Measurements from ENCODE around the gene CNNM3.
"Not testable (repeated sequence)": the region's sequence is repeated elsewhere in the genome, so short reads cannot be mapped to it uniquely, and the experiment has no call there.

The CNNM3 gene

DNA sequence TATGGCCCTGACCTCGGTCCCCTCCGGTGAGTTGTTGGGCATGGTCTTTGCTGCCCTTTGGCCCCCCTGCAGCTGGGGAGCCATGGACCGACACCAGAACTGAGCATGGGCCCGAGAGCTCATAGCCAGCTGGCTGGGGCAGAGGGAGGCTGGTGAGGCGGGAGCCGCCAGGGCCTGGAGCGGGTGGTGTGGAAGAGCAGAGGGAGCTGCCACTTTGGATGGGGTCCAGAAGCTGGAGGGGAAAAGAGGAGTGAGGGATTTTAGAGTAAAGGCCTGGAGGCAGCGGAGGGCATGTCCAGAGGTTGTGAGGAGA lies 16.5 kb upstream of the CNNM3 start:
- Histone ChIP-seq H3K27ac (ENCODE audit: insufficient read depth, low read depth, low read length, poor library complexity, severe bottlenecking) (no peak overlapping the region), H3K27me3 (ENCODE audit: control insufficient read depth, insufficient read depth, low read length, poor library complexity, severe bottlenecking) (no peaks in the 10 kb centered on the region), H3K4me1 (ENCODE audit: control insufficient read depth, insufficient read depth, low read length) (no peaks in the 10 kb centered on the region), H3K36me3 (ENCODE audit: control insufficient read depth, insufficient read depth, low read length) (peaks cover 10% of the 10 kb centered on the region), H3K4me3 (ENCODE audit: insufficient read depth, low read depth, low read length) (no peak overlapping the region), H3K9me3 (ENCODE audit: control insufficient read depth, low read length) (no peaks in the 10 kb centered on the region)
- WGBS, 2 experiments = 93 to 95% methylated on average over 8 of the region's 8 CpGs

DNA sequence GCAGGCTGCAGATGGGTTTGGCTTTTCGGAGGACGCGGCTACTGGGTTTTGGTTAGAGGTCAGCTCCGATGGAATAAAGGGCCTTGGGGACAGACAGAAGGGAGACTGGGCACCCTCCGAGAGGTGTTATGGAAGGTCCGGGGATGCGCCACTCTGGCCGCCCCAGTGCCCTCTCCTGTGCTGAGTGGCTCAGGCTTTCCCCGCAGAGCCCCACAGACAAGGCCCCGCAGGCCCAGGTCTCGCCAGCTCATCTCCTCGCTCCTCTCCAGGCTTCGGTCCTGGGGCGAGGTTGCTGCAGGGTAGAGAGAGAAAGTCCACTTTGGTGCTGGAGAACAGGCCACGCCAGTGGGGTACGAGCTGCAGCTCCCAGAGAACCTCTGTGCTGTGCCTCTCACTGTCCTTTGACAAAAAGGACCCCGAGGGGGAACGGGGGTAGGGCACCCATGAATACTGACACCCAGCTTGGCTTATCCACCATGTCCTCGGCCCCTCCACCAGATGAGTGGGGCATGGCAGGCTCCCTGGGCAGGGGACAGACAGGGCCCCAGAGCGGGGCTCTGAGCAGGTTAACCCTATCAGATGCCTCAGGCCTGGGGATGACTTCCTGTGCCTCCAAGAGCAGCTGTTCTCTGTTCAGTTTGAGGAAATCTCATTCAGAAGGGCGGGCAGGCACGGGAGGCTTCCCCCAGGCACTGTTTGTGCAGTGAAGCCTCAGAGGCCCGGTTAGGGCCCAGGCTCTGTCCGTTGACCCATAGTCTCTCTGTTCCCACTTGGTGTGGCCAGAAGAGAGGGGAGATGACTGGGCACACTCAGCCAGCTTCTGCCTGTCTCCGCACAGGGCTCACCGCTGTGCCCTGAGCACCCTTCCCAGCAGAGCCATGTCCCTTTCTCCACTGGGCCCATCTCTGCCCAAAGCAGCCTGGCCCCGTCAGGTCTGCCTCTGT lies 15.7 kb upstream of the CNNM3 start:
- Histone ChIP-seq H3K4me3 (ENCODE audit: insufficient read depth, low read depth, low read length) (no peak overlapping the region), H3K36me3 (ENCODE audit: control insufficient read depth, insufficient read depth, low read length) (peaks cover 10% of the 10 kb centered on the region), H3K9me3 (ENCODE audit: control insufficient read depth, low read length) (no peaks in the 10 kb centered on the region), H3K27me3 (ENCODE audit: control insufficient read depth, insufficient read depth, low read length, poor library complexity, severe bottlenecking) (no peaks in the 10 kb centered on the region), H3K4me1 (ENCODE audit: control insufficient read depth, insufficient read depth, low read length) (no peaks in the 10 kb centered on the region), H3K27ac (ENCODE audit: insufficient read depth, low read depth, low read length, poor library complexity, severe bottlenecking) (no peak overlapping the region)
- 91 to 94% methylated on average over 27 of the region's 27 CpGs for WGBS, 2 experiments

DNA sequence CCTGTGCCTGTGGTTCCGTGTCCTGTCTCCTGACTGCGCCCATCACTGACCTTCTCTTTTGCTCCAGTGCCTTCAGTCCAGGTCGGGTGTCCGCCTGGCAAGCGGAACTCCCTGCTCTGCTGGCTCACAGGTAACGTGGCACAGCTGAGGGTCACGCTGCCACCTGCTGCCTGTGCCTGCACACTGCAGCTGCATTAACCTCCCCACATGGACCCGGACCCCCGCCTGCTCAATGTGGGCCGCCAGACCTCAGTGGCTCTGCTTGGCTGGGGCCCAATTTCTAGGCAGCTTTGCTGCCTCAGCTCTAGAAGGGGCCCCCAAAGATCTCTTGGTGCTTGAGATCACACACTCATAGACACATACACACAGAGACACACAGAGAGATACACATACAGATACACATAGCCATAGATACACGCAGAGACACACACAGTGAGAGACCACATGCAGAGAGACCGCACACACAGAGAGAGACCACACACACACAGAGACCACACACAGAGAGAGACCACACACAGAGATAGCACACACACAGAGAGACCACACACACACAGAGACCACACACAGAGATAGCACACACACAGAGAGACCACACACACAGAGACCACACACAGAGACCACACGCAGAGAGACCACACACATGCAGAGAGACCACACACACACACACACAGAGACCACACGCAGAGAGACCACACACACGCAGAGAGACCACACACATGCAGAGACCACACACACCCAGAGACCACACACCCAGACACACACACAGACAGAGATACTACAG lies 14.9 kb upstream of the CNNM3 start:
- H3K36me3 ChIP-seq (ENCODE audit: control insufficient read depth, insufficient read depth, low read length) = peaks cover 10% of the 10 kb centered on the region
- H3K4me3 ChIP-seq (ENCODE audit: insufficient read depth, low read depth, low read length) = no peak overlapping the region
- H3K4me1 ChIP-seq (ENCODE audit: control insufficient read depth, insufficient read depth, low read length) = no peaks in the 10 kb centered on the region
- no peaks in the 10 kb centered on the region for H3K27me3 ChIP-seq (ENCODE audit: control insufficient read depth, insufficient read depth, low read length, poor library complexity, severe bottlenecking)
- H3K27ac ChIP-seq (ENCODE audit: insufficient read depth, low read depth, low read length, poor library complexity, severe bottlenecking) = peak overlapping the region; percentile 69
- 64 to 71% methylated on average over 15 of the region's 15 CpGs for WGBS, 2 experiments
- H3K9me3 ChIP-seq (ENCODE audit: control insufficient read depth, low read length) = no peaks in the 10 kb centered on the region

DNA sequence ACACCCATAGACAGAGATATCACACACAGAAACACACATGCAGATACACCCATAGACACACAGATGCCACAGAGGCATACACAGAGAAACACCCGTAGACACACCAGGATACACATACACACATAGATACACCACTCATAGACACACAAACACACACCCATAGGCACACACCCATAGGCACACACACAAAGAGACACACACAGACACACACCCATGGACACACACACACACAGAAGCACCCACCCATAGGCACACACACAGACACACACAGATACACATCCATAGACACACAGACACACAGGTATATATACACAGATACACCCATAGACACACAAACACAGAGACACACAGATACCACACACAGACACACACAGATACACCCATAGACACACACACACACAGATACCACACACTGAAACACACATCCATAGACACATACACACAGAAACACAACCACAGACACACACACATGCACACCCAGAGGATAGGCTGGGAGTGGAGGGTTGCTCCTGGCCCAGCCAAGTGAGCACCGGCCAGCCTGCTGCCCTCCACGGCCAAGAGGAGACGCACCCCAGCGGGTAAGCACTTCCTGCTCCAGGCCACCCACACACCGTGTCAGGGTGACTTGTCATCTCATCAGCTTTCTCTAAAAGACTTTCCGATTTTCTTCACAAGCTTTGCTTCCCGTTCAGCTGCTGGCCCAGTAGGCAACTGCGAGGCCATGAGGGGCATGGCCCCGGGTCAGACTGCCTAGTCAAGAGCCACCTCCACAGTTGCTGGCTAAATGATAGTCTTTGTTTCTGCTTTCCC lies 14.1 kb upstream of the CNNM3 start:
- WGBS, 2 experiments = 93% methylated on average over 10 of the region's 10 CpGs

DNA sequence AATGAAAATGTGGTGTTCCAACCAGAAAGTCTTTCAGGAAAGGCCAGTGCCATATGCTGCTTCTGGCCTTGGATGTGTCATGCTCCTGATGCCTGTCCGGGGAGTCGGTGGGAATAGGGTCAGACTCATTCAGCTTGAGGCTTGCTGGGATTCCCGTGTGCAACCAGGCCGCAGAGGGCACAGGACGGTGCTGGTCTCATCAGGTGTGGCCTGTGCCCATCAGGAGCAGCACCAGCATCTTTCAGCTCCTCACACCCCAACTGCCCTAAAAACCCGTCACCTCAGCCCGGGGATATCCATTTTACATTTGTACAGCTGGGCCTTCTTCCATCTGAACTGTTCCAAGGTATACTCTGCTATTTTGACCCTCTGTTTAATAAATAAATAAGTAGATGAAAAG lies 13.3 kb upstream of the CNNM3 start:
- Histone ChIP-seq H3K27me3 (ENCODE audit: control insufficient read depth, insufficient read depth, low read length, poor library complexity, severe bottlenecking) (no peaks in the 10 kb centered on the region), H3K9me3 (ENCODE audit: control insufficient read depth, low read length) (no peaks in the 10 kb centered on the region), H3K4me1 (ENCODE audit: control insufficient read depth, insufficient read depth, low read length) (no peaks in the 10 kb centered on the region), H3K4me3 (ENCODE audit: insufficient read depth, low read depth, low read length) (no peak overlapping the region), H3K27ac (ENCODE audit: insufficient read depth, low read depth, low read length, poor library complexity, severe bottlenecking) (no peak overlapping the region), H3K36me3 (ENCODE audit: control insufficient read depth, insufficient read depth, low read length) (peaks cover 10% of the 10 kb centered on the region)
- WGBS, 2 experiments = 95 to 96% methylated on average over 7 of the region's 7 CpGs

More for the DNA sequence above, 14.1 kb upstream of the CNNM3 start:
- no peaks in the 10 kb centered on the region for H3K27me3 ChIP-seq (ENCODE audit: control insufficient read depth, insufficient read depth, low read length, poor library complexity, severe bottlenecking)
- H3K27ac ChIP-seq (ENCODE audit: insufficient read depth, low read depth, low read length, poor library complexity, severe bottlenecking) = no peak overlapping the region
- H3K9me3 ChIP-seq (ENCODE audit: control insufficient read depth, low read length) = no peaks in the 10 kb centered on the region
- H3K4me1 ChIP-seq (ENCODE audit: control insufficient read depth, insufficient read depth, low read length) = no peaks in the 10 kb centered on the region
- no peak overlapping the region for H3K4me3 ChIP-seq (ENCODE audit: insufficient read depth, low read depth, low read length)
- H3K36me3 ChIP-seq (ENCODE audit: control insufficient read depth, insufficient read depth, low read length) = peaks cover 10% of the 10 kb centered on the region

DNA sequence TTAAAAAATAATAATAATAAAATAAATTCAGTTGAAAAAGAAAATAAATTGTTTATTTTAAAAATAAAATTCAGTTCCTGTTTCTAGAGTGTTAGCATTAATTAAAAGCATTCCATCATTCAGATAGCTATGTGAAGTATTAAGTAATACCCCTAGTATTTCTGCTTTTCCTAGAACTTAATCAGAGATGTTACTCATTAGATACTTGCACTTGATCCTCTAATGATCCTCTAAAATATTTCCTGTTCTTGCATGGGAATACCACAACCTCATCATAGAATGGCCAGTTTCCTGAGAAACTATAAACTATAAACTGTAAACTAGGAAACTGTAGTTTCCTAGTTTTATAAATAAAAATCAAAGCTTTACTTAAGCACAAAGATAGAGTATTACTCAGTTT lies 11.1 kb upstream of the CNNM3 start:
- H3K9me3 ChIP-seq (ENCODE audit: control insufficient read depth, low read length) = no peaks in the 10 kb centered on the region
- no peak overlapping the region for H3K4me3 ChIP-seq (ENCODE audit: insufficient read depth, low read depth, low read length)
- no peak overlapping the region for H3K27ac ChIP-seq (ENCODE audit: insufficient read depth, low read depth, low read length, poor library complexity, severe bottlenecking)
- no peaks in the 10 kb centered on the region for H3K4me1 ChIP-seq (ENCODE audit: control insufficient read depth, insufficient read depth, low read length)
- H3K27me3 ChIP-seq (ENCODE audit: control insufficient read depth, insufficient read depth, low read length, poor library complexity, severe bottlenecking) = no peaks in the 10 kb centered on the region
- H3K36me3 ChIP-seq (ENCODE audit: control insufficient read depth, insufficient read depth, low read length) = peaks cover 19% of the 10 kb centered on the region

DNA sequence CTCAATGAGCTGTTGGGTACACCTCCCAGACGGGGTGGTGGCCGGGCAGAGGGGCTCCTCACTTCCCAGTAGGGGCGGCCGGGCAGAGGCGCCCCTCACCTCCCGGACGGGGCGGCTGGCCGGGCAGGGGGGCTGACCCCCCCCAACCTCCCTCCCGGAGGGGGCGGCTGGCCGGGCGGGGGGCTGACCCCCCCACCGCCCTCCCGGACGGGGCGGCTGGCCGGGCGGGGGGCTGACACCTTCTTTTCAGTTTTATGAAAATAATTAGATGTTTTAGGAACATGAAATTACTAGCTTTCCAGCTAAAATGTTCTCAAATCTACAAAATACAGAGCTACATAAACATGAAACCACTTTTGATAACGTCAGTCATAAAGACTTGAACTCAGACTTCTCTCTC lies 10.1 kb upstream of the CNNM3 start:
- WGBS, 2 experiments = 95 to 97% methylated on average over 6 to 12 of the region's 20 CpGs

DNA sequence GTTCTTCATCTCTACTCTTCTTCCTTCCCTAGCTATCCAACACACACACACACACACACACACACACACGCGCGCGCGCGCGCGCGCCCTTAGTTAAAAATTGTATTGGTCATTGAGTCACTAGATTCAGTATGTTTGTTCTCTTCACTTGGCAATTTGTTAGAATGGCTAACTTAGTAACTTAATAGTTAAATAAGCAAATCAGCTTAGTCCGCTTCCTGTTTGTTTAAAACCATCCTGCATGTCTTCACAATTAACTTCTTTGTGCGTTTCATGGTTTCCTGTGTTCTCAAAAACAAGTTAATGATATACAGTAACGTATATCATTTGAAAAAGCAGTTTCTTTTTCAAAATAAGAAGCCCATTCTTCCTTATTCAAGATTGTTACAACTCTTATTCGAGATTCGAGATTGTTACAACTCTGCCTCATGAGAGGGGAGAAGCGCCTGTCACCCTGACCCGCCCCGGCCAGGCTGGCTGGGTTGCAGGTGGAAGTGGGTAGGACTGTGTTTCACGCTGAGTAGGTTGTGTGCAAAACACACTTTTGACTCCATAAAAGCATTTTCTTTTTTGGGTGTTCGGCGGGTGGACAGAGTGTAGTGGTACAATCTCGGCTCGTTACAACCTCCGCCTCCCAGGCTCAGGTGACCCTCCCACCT lies 9.5 kb upstream of the CNNM3 start:
- 93 to 95% methylated on average over 14 to 20 of the region's 23 CpGs for WGBS, 2 experiments
- H3K9me3 ChIP-seq (ENCODE audit: control insufficient read depth, low read length) = no peaks in the 10 kb centered on the region
- H3K36me3 ChIP-seq (ENCODE audit: control insufficient read depth, insufficient read depth, low read length) = peaks cover 20% of the 10 kb centered on the region
- no peaks in the 10 kb centered on the region for H3K27me3 ChIP-seq (ENCODE audit: control insufficient read depth, insufficient read depth, low read length, poor library complexity, severe bottlenecking)
- H3K4me3 ChIP-seq (ENCODE audit: insufficient read depth, low read depth, low read length) = no peak overlapping the region
- H3K27ac ChIP-seq (ENCODE audit: insufficient read depth, low read depth, low read length, poor library complexity, severe bottlenecking) = no peak overlapping the region
- H3K4me1 ChIP-seq (ENCODE audit: control insufficient read depth, insufficient read depth, low read length) = no peaks in the 10 kb centered on the region

More for the DNA sequence above, 10.1 kb upstream of the CNNM3 start:
- H3K27me3 ChIP-seq (ENCODE audit: control insufficient read depth, insufficient read depth, low read length, poor library complexity, severe bottlenecking); H3K4me1 ChIP-seq (ENCODE audit: control insufficient read depth, insufficient read depth, low read length); H3K4me3 ChIP-seq (ENCODE audit: insufficient read depth, low read depth, low read length); H3K9me3 ChIP-seq (ENCODE audit: control insufficient read depth, low read length); H3K27ac ChIP-seq (ENCODE audit: insufficient read depth, low read depth, low read length, poor library complexity, severe bottlenecking): not testable (repeated sequence)
- peaks cover 22% of the 10 kb centered on the region for H3K36me3 ChIP-seq (ENCODE audit: control insufficient read depth, insufficient read depth, low read length)

DNA sequence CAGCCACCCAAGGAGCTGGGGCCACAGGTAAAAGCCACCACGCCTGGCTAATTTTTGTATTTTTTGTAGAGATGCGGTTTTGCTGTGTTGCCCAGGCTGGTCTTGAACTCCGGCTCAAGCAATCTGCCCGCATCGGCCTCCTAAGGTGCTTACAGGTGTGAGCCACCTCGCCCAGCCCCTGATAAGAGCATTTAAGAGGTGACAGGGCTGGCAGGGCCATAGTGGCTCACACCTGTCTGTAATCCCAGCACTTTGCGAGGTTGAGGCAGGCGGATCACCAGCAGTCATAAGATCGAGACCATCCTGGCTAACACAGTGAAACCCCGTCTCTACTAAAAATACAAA lies 9.0 kb upstream of the CNNM3 start:
- no peaks in the 10 kb centered on the region for H3K27me3 ChIP-seq (ENCODE audit: control insufficient read depth, insufficient read depth, low read length, poor library complexity, severe bottlenecking)
- no peaks in the 10 kb centered on the region for H3K9me3 ChIP-seq (ENCODE audit: control insufficient read depth, low read length)
- H3K27ac ChIP-seq (ENCODE audit: insufficient read depth, low read depth, low read length, poor library complexity, severe bottlenecking) = no peak overlapping the region
- H3K4me1 ChIP-seq (ENCODE audit: control insufficient read depth, insufficient read depth, low read length) = no peaks in the 10 kb centered on the region
- H3K4me3 ChIP-seq (ENCODE audit: insufficient read depth, low read depth, low read length) = no peak overlapping the region
- WGBS, 2 experiments = 93 to 95% methylated on average over 10 of the region's 10 CpGs
- H3K36me3 ChIP-seq (ENCODE audit: control insufficient read depth, insufficient read depth, low read length) = peaks cover 15% of the 10 kb centered on the region
